ENCODE results near the gene SYT1. TPM values are rescaled to one million over a fixed set of nuclear protein-coding genes. Genes with fewer than 3 reads are reported as not detected.
A peak's percentile ranks its signal among the peaks of the same experiment; 100 is the strongest.

Gene SYT1
- total and polyA plus RNA-seq, 2 donors (not counting 3 experiments of a cell fraction or from before 2014, with no cell fraction given): 3.2 to 15.3 TPM

GRCh38 chr12:79344855-79345847 is 480.6 kb downstream of the SYT1 start:
- POLR2A ChIA-PET: no interaction called here
- Histone ChIP-seq H3K4me3 (replicated peaks in 1 of 3; ENCODE audit: insufficient read depth in 1 of 3, low read depth in 1 of 3, low read length in 3 of 3) (no peak overlapping the region), H4K20me1 (replicated peaks; ENCODE audit: control insufficient read depth, extremely low read depth, insufficient read depth, low read length) (no peaks in the 10 kb centered on the region), H3K27me3 (ENCODE audit: control insufficient read depth in 2 of 2, insufficient read depth in 2 of 2, low read length in 2 of 2) (peaks cover 0 to 2% of the 10 kb centered on the region in 2 experiments), H2AFZ (ENCODE audit: low read depth, low read length) (no peak overlapping the region), H3K4me2 (ENCODE audit: insufficient read depth, low read length) (no peak overlapping the region), H3K9me1 (replicated peaks; ENCODE audit: control insufficient read depth, extremely low read depth, insufficient read depth, low read length) (peaks cover 4% of the 10 kb centered on the region), H3K9me3 (replicated peaks; ENCODE audit: control insufficient read depth, insufficient read depth, low read length) (no peaks in the 10 kb centered on the region), H3K4me1 (ENCODE audit: control insufficient read depth, extremely low read depth, insufficient read depth, low read length) (no peaks in the 10 kb centered on the region), H3K27ac (ENCODE audit: insufficient read depth, low read depth, low read length) (no peak overlapping the region), H3K79me2 (ENCODE audit: control insufficient read depth, insufficient read depth, low read length) (no peaks in the 10 kb centered on the region), H3K9ac (replicated peaks; ENCODE audit: extremely low read depth, insufficient read depth, low read length) (no peak overlapping the region), H3K36me3 (ENCODE audit: control insufficient read depth in 2 of 2, extremely low read depth in 1 of 2, insufficient read depth in 2 of 2, low read length in 2 of 2) (no peaks in the 10 kb centered on the region)
- CTCF ChIA-PET: interaction anchor here (0.5 to 3.9 kb wide), 20 partner anchors 9 to 1201 kb away, joined by 3 to 27 read pairs (median 4); no protein-coding TSS in a partner anchor
- DNase-seq (ENCODE audit: low read depth, low spot score) (peak; percentile 54), FAIRE-seq (peak; percentile 59)
- no TSS peak for BruUV-seq (replicated peaks)
- intact Hi-C loops (cut with micrococcal nuclease) (loop anchor here (1.0 to 10.0 kb wide), 5 partner anchors 173 to 1200 kb away; no protein-coding TSS in a partner anchor), dilution Hi-C loops (cut with MboI; ENCODE audit: extremely low pct_ligation_motif_present, low sequenced_read_pairs) (no loop called here)
- TF ChIP-seq MAX (IDR thresholded peaks at IDR 0.05; ENCODE audit: insufficient read depth, insufficient read length) (no peak), POLR2A (IDR thresholded peaks at IDR 0.05; ENCODE audit: low read depth, low read length) (no peak), CTCF (IDR thresholded peaks at IDR 0.05; ENCODE audit: extremely low read depth in 1 of 2, insufficient read depth in 1 of 2, low read depth in 1 of 2, low read length in 2 of 2) (peak; percentile 35 to 51), GATA2 (IDR thresholded peaks at IDR 0.05; ENCODE audit: insufficient read depth, insufficient read length, low read depth, low read length) (no peak), FOS (IDR thresholded peaks at IDR 0.05; ENCODE audit: borderline replicate concordance, insufficient read depth, low read length) (no peak), POLR2AphosphoS5 (IDR thresholded peaks at IDR 0.05; ENCODE audit: insufficient read depth, low read depth, low read length) (no peak), MYC (IDR thresholded peaks at IDR 0.05; ENCODE audit: low read depth, low read length) (no peak), EZH2 (IDR thresholded peaks at IDR 0.05; ENCODE audit: borderline replicate concordance, low read depth, low read length, severe bottlenecking) (no peak)

Data from endothelial cell of umbilical vein (primary cell).